BE2C (cell line): Measurements from ENCODE around the gene ERICH6.

Experiments used
- DNase-seq: peaks from one replicate; pipeline ENCODE4 v3.0.0-alpha.2; 2020
- H3K27me3 ChIP-seq: fragments of 250-450 bp; sonication (Bioruptor Pico); 2 replicates; pipeline ENCODE4 v1.5.1; 2020; ENCODE audit warnings: mild to moderate bottlenecking
- H3K36me3 ChIP-seq: fragments of 250-450 bp; sonication (Bioruptor Pico); 2 replicates; pipeline ENCODE4 v1.5.1; 2020; ENCODE audit warnings: mild to moderate bottlenecking
- H3K4me1 ChIP-seq: fragments of 250-450 bp; sonication (Bioruptor Pico); 2 replicates; pipeline ENCODE4 v1.5.1; 2020
- H3K4me3 ChIP-seq: 2 replicates; pipeline ENCODE4 v1.5.1; 2011; ENCODE audit warnings: low read depth, low read length
- H3K9me3 ChIP-seq: fragments of 250-450 bp; sonication (Bioruptor Pico); 2 replicates; pipeline ENCODE4 v1.5.1; 2020
- CTCF ChIP-seq: IDR thresholded peaks from 2 replicates; pipeline ENCODE4 v1.5.1; 2012; ENCODE audit warnings: mild to moderate bottlenecking, low read depth, low read length

The ERICH6 gene

GRCh38 chr3:150742141-150742523, 38.4 kb upstream of the ERICH6 start:
- no peak for DNase-seq
- H3K4me1 ChIP-seq = peaks cover 10% of the 10 kb centered on the region
- peaks cover 17% of the 10 kb centered on the region for H3K36me3 ChIP-seq

GRCh38 chr3:150741497-150742140, 37.9 kb upstream of the ERICH6 start:
- H3K9me3 ChIP-seq = no peaks in the 10 kb centered on the region

More at GRCh38 chr3:150742141-150742523, 38.4 kb upstream of the ERICH6 start:
- H3K9me3 ChIP-seq = no peaks in the 10 kb centered on the region
- no peak for TF ChIP-seq CTCF
- H3K27me3 ChIP-seq = no peaks in the 10 kb centered on the region
- no peak overlapping the region for H3K4me3 ChIP-seq

GRCh38 chr3:150740733-150741496, 37.2 kb upstream of the ERICH6 start:
- Histone ChIP-seq H3K4me1 (peaks cover 10% of the 10 kb centered on the region), H3K4me3 (no peak overlapping the region), H3K27me3 (no peaks in the 10 kb centered on the region), H3K9me3 (no peaks in the 10 kb centered on the region), H3K36me3 (peaks cover 17% of the 10 kb centered on the region)
- no peak for DNase-seq
- no peak for TF ChIP-seq CTCF

More at GRCh38 chr3:150741497-150742140, 37.9 kb upstream of the ERICH6 start:
- H3K4me3 ChIP-seq = no peak overlapping the region
- H3K4me1 ChIP-seq = peaks cover 10% of the 10 kb centered on the region
- peaks cover 17% of the 10 kb centered on the region for H3K36me3 ChIP-seq
- no peak for TF ChIP-seq CTCF
- no peaks in the 10 kb centered on the region for H3K27me3 ChIP-seq
- no peak for DNase-seq

GRCh38 chr3:150739877-150740645, 36.3 kb upstream of the ERICH6 start:
- DNase-seq = no peak
- no peak overlapping the region for H3K4me3 ChIP-seq
- H3K36me3 ChIP-seq = peaks cover 17% of the 10 kb centered on the region
- no peaks in the 10 kb centered on the region for H3K27me3 ChIP-seq
- TF ChIP-seq CTCF = no peak
- no peaks in the 10 kb centered on the region for H3K9me3 ChIP-seq
- peaks cover 10% of the 10 kb centered on the region for H3K4me1 ChIP-seq

GRCh38 chr3:150739200-150739863, 35.6 kb upstream of the ERICH6 start:
- Histone ChIP-seq H3K4me3 (no peak overlapping the region), H3K27me3 (no peaks in the 10 kb centered on the region), H3K36me3 (peaks cover 17% of the 10 kb centered on the region), H3K4me1 (peaks cover 10% of the 10 kb centered on the region), H3K9me3 (no peaks in the 10 kb centered on the region)
- DNase-seq = no peak
- no peak for TF ChIP-seq CTCF
